HG03039 (cell line): ENCODE results near the gene EXOC5.
A peak's percentile ranks its signal among the peaks of the same experiment; 100 is the strongest.

ENCODE experiments used
- ATAC-seq: cut with Tn5 transposase; IDR thresholded peaks from one replicate; pipeline ENCODE4 v1.9.1; 2021; ENCODE audit warnings: mild to moderate bottlenecking, moderate library complexity; ENCODE audit not compliant: unreplicated experiment

The EXOC5 gene, protein sequence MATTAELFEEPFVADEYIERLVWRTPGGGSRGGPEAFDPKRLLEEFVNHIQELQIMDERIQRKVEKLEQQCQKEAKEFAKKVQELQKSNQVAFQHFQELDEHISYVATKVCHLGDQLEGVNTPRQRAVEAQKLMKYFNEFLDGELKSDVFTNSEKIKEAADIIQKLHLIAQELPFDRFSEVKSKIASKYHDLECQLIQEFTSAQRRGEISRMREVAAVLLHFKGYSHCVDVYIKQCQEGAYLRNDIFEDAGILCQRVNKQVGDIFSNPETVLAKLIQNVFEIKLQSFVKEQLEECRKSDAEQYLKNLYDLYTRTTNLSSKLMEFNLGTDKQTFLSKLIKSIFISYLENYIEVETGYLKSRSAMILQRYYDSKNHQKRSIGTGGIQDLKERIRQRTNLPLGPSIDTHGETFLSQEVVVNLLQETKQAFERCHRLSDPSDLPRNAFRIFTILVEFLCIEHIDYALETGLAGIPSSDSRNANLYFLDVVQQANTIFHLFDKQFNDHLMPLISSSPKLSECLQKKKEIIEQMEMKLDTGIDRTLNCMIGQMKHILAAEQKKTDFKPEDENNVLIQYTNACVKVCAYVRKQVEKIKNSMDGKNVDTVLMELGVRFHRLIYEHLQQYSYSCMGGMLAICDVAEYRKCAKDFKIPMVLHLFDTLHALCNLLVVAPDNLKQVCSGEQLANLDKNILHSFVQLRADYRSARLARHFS

DNA sequence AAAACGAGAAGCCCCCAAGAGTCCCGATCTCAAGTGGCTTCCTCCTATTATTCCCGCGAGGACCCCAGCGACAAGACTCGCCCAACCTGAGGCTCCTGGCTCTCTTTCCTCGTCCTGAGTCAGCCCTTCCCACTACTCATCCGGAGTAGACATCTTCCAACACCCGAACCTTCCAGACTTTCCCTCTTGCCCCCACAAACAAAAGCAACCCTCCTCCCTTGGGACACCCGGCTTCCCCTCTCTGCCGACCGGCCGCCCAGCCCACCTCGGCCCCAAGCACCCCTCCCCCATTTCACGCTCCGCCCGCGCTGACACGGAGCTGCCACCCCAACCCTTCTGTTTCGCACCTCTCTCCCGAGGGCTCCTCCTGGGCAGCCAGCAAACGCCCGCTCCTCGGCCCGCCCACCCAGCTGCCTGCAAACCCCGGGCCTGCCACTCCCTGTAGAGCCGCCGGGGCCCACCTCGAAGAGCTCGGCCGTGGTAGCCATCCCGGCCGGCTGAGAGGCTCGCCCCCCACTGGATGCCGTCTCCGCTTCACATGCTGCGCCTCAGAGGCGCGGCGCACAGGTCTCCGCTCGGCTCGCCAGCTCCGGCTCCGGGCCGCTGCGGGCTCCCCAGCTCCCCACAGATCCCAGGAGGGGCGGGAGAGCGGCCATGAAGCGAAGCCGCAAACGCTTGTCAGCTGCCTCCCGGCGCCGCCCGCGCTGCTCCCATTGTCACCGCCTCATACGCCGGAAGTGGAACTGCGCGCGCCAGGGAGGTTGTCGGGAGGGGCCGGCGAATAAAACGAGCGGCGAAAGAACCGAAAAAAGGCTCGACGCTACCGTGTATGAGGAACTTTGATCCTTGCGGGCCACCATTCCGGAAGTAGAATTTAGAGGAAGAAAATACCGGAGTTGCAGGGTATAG, at the start of gene EXOC5, which contains the start of gene AP5M1:
TSS of gene EXOC5 (minus strand) at position 745 of the 909 bp plus-strand sequence. CDS start at position 488, 257 bp downstream.
TSS of gene AP5M1 (plus strand) at position 811 of the 909 bp plus-strand sequence. CDS start 344 bp downstream, outside the sequence.
- ATAC-seq: peak; percentile 87

DNA sequence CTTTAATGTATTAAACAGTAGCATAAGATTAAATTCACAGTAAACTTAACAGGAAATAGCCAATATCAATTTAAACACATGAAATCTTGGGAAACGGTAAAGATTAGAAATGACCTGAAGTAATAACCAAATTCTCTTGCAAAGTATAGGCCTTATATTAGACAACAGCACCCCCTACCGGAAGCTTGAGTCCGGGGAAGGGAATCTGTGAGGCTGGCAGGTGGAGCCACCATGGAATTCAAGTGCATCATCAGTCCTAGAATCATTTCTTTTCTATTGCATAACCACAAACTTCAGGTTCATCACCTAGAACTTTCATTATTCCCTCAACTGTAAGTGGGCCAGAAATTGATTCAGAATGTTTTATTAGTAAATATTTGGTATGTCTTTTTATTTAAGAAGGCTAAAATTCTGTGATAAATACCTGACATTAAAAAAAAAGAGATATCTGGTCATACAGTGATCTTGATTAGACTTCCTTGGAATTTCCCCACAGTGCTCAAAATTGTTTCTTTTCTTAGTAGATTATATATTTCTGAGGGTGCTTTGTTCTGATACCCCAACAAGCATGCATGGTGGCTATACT, 48.6 kb upstream of the EXOC5 start:
- peak; percentile 54 for ATAC-seq

DNA sequence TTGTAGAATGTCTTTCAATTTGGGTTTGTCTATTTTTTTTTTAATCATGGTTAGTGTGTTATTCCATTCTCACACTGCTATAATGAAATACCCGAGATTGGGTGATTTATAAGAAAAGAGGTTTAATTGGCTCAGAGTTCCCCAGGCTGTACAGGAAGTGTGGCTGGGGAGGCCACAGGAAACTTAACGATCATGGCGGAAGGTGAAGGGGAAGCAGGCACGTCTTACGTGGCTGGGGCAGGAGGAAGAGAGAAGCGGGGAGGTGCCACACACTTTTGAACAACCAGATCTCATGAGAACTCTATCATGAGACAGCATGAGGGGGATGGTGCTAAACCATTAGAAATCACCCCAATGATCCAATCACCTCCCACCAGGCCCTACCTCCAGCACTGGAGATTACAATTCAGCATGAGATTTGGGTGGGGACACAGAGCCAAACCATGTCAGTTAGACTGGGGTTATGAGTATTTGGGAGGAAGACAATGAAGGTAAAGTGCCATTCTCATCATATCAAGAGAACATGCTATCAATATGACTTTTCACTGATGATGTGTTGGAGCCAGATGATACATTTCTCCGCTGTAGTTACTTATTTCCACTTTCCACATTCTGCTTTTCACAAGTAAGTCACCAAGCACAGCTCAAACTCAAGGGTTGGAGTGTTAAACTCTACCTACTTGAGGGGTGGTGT, 45.8 kb upstream of the EXOC5 start:
- ATAC-seq: no peak

DNA sequence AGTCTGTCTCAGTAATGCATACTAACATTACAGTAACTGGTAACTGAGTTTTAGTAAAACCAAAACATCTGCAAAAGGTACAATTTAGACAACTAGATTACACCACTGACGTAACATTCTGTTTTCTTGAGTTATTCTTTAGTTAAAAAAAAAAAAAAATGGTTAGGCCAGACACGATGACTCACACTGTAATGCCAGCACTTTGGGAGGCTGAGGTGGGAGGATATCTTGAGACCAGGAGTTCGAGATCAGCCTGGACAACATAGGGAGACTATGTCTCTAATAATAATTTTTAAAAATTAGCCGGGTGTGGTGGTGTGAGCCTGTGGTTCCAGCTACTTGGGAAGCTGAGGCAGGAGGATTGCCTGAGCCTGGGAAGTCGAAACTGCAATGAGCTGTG, 34.2 kb upstream of the EXOC5 start:
- no peak for ATAC-seq

DNA sequence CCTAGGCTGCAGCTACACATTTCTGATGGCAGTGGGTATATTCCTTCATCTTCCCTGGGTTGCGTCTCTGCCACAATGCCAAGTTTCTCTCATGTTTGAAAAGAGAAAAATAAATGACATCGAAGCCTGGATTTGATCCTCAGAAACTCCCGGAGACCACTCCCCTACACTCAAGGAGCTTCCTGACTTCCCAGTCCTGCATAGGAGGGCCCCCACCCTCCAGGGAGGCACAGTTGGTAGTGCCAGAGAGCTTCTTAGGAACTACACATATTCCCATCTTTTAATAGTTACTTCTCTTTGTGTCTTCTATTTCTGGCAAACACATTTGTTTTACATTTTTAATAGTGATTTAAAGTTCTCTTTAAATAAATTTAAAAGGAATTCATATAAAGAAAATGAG, 30.8 kb upstream of the EXOC5 start:
- no peak for ATAC-seq

DNA sequence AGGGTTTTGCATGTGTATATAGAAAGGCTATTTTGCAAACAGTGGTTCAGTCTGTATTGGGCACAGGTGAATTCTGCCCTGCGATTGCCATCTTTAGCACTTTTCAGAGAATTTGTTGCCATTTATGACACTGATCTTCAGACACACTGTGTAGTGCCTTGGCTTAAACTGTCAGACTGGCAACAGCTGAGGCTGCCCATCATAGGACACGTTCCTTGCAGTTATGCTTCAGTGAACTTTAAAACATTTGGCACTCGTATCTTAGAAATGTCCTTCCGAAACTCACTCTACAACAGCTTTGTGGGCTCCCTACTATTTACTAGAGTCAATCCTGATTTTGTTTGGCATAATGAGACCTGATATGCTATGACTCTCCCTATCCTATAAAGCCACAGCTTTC, 29.1 kb upstream of the EXOC5 start:
- no peak for ATAC-seq

DNA sequence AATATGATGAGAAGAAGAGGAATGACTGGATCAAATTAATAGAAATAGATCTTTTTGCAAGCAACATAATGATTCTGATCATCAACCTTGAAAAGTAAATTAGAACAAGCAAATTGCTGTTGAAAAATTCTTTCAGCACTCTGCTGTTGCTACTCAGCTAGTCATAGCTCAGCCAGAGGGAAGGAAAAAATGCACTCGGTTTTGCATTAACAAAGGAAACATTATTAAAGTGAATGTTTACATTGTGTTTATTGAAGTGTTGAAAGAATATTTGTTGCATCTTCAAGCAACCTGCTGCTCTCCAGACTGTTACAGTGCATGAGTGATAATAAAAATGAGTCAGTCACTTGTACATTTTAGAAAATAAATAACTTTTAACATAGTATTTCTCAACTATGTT, 26.5 kb upstream of the EXOC5 start:
- ATAC-seq: no peak

DNA sequence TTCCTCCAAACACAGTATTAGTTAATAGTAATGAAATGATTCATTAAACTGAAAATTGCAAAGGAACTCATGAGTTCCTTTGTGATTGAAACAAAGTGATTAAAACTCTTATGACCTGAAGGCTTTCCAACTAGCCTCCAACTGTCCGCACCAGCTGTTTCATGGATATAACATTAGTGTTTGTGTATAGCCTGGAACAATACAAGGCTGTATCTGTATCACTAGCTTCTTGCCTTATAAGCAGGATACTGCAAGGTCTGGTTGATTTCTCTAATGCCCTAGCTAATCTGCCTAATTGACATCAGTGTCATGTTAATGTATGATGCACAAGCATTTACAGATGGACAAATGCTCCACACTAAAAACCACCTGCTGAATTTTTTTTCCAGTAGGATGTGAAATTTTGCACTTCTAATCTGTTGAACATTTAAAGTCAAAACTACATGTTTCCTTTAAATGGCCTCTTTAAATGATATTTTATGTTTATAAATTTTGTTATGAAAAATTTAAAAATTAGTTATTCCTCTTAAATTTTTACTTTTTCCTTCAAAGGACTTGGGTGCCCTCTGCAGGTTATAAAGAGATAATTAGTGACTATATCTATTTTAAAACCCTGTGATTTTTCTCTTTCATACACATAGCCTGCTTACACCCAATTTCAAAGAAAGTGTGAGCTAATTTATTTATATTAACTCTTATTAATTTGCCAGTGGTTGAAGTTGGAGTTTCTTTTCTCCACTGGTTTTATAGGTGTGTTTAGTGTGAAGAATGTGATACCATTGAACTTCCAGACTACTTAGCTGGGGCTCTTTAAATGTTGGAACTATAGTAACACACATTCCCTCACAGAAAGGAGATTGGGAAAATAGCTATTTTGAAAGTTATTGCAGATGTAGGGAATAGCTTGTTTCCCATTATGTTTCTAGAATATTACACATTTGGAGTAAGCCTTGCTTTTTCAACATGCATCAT, 25.4 kb upstream of the EXOC5 start:
- ATAC-seq: no peak

DNA sequence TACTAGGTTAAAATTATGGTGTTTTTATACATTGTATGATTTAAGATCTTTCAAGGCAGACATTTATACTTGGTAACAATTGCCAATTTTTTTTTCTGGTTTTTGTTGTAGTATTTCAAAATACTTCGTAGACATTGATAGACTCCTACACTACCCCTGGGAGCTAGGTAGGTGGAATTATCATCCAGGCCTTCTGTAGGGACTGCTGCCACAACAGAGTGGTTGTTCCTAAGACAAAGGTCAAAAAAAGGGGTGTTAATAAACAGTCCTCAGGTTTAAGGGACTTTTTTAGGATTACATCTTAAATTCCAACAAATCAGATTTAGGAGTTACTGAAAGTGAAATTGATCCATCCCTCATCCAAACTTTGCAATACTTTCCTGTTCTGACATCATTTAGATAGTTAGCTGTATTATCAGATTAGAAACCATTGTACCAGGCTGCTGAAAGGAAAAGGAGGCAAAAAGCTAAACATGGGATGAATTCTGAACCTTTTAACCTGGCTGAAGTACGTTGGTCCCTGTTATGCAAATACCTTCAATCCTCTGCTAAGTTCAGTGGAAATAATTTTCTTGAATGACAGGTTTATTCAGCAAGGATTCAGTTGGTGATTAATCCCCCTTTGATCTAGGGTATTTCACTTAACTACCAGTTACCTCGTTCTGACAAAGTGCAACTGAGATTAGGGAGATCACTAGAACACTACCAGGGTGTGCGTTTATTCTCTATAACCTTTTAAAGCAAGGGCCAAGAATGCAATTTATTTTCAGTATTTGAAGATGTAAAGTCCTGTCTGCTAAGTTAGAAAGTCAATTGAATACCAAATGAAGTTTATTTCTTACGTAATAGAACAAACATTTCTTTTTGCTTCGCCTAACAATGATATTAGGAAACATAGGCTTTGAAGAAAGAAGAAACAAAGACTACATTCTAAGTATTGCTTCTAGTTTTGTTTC, 23.3 kb upstream of the EXOC5 start:
- ATAC-seq: no peak

DNA sequence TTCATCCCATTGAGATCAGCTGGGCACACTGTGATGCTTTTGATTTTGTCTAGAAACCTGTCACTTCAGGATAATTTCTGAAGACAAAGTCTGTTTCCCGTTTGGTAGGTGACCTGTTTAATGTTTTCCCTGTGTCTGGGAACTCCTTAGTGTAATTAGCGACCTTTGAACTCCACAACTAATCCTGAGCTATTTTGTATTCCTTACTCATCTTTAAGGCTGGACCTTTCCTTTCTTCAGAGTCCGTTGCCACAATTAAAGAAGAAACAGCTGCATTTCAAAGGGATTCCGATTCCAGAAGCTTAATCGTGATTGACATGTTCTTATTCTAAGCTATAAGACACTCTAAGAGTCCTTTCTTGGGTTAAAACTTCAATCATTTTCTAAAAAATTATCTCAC, 22.0 kb upstream of the EXOC5 start:
- no peak for ATAC-seq

DNA sequence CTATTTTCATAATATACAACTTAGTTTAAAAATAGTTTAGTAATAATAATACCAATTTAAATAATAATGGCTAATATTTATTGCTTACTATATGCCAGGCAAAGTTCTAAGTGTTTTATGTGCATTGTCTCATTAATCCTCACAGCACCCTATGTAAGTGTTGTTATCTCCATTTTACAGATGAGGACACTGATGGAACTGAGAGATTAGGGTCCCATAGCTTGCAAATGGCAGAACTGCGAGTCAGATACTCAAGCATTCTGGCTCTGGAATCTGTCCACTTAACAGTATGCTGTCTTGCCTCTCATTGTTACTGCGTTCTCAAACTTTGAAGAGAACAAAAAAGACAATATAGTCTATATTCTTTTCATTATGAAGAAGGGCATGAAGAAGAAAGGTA, 19.0 kb upstream of the EXOC5 start:
- ATAC-seq: no peak

DNA sequence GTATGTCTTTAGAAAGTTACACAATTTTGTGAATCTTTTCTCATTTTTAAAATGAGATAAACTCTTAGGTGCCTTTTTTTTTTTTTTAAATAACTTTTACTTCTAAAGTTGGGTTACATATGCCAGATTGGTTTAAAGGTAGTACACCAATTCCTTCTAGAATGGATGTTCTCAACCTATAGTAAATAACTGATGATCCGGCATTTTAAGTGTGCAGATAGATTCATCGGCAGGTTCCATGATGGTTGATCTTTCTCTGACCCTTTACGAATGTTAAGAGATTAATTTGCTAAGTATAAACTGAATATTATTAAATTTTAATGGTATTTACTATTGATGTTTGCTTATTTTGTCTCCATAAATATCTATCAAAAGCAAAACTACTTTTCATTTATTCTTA, 8.4 kb upstream of the EXOC5 start:
- ATAC-seq: no peak

DNA sequence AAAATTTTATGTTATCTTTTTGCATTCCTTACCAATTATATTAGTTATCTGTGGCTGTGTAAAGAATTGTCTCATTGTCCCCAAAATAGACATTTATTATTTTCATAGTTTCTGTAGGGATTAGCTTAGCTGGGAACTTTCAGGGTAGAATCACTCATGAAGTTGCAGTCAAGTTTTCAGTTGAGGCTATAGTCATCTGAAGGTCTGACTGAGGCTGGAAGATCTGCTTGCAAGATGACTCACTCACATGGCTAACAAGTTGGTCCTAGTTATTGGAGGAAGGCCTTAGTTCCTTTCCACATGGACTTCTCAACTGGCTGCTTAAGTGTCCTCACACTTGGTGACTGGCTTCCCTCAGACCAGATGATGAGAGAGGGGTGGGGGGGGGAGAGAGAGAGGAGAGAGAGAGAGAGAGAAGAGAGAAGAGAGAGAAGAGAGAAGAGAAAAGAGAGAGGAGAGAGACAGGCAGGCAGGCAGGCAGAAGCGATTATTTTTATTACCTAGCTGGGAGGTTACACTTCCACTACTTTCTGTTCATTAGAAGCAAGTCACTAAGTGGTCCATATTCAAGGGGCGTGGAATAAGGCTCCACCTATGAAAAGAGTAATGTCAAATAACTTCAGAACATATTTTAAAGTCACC, 6.4 kb upstream of the EXOC5 start:
- ATAC-seq: no peak

DNA sequence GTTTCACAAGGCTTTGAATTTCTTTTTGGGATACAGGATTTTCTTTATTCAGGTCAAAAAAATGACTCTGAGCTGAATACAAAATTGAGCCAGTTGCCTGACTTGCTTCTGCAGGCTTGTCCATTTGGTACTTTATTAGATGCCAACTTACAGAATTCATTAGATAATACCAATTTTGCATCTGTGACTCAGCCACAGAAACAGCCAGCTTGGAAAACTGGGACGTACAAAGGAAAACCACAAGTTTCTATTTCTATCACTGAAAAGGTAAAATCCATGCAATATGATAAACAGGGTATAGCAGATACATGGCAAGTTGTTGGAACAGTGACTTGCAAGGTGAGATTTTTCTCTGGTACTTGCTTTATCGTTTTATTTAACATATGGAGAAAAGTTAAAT, 5.8 kb upstream of the EXOC5 start:
- no peak for ATAC-seq

DNA sequence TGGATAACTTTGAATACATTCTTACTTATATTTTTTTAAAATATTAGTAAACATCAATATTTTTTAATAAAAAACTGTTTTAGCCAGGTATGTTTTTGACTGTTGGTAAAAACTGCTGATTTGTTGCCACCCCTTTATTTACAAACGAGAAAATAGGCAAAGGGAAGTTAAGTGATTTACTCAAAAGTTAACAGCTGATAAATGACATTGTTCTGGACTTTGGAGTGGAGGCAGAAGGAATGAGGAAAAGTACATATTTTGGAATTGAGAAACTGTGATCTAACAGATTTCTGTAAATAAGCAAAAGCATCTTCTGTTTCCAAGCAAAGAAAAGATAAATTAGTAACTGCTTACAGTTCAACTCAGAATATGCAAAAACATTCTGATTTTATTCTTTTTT, 4.5 kb upstream of the EXOC5 start:
- no peak for ATAC-seq

DNA sequence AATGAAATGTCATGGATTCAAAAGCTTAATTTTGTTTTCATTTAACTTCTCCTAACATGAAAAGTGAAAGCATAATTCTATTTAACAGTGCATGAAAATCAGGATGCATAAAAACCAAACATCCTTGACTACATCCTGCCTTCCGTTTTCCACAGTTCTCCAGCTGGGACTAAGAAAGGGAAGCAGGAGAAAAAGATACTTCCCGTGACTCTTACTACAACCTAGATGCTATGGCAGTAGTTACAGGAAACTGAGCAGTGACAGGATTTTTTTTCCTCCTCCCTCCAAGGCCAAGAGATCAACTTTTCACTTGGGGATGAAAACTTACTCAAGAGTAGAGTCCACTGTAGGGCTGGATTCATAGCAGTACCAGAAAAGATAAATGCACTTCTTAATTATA, 2.6 kb downstream of the EXOC5 start:
- ATAC-seq: no peak

DNA sequence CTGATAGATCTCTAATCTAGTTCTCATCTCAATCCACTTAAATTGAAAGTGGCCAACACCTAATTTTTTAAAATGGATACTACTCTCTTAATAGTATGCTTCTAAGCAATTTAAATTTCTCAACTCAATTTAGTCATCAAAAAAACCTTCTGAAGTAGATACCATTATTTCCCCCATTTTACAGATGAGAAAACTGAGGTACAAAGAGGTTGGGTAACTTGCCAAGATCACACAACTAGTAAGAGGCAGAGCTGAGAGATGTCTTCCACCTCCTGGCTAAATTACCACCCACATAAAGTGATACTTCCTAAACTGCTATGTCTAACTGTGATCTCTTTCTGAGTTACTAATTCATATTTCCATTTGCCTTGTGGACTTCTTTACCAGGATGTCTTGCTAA, 6.6 kb downstream of the EXOC5 start:
- ATAC-seq: no peak

DNA sequence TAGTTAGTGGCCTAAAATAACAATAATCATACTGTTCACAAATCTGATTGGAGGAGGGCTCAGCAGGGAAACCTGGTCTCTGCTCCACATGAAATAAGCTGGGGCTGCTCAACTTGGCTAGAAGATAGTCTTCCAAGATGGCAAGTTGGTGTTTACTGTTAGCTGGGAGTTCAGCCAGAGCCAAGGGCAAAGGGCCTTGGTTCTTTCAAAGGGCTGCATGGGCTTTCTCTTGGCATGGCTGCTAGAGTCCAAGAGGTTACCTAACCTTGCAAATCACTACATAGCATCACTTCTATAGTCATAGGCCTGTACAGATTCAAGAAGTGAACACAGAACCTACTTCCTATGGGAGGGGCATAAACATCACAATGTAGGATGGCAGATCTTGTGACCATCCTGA, 7.1 kb downstream of the EXOC5 start:
- no peak for ATAC-seq
